ENCODE data around the gene SLC26A8. TPM values are rescaled to one million over a fixed set of nuclear protein-coding genes. Genes with fewer than 3 reads are reported as not detected.

SLC26A8 gene
- total RNA-seq, 1 experiment from 2014 or later: not detected

GRCh38 chr6:36020154-36020553 is 4.3 kb downstream of the SLC26A8 start:
- TF ChIP-seq SIN3A (IDR thresholded peaks at IDR 0.05; ENCODE audit: borderline replicate concordance, insufficient read depth, low read depth, low read length) (no peak), POLR2AphosphoS5 (IDR thresholded peaks at IDR 0.05; ENCODE audit: low read depth, low read length) (no peak), REST (IDR thresholded peaks at IDR 0.05; ENCODE audit: insufficient read depth in 1 of 2, low read depth in 2 of 2, low read length in 1 of 2) (no peak), TCF7L2 (IDR thresholded peaks at IDR 0.05; ENCODE audit: low read depth, low read length) (no peak), CTCF (IDR thresholded peaks at IDR 0.05) (no peak)
- ATAC-seq (no peak), DNase-seq (ENCODE audit: low read depth, low spot score) (no peak)
- H3K27me3 ChIP-seq (ENCODE audit: control insufficient read depth, insufficient read depth, low read length): no peaks in the 10 kb centered on the region
- intact Hi-C loops (cut with micrococcal nuclease; ENCODE audit: unreplicated experiment): no loop called here
- H3K27ac ChIP-seq (ENCODE audit: low read length): no peak overlapping the region
- CTCF ChIA-PET: no interaction called here
- in situ Hi-C loops (cut with HindIII; ENCODE audit: low pct_unique_long_range_greater_than_20kb, low sequenced_read_pairs): no loop called here
- no peaks in the 10 kb centered on the region for H3K9me3 ChIP-seq (ENCODE audit: control insufficient read depth, insufficient read depth, low read depth, low read length)
- no TSS peak for BruUV-seq (replicated peaks)
- no peak overlapping the region for H3K4me3 ChIP-seq (ENCODE audit: low read depth in 2 of 2, low read length in 2 of 2)
- POLR2A ChIA-PET: no interaction called here
- H3K36me3 ChIP-seq (ENCODE audit: control insufficient read depth, insufficient read depth, low read length): no peaks in the 10 kb centered on the region
- no peaks in the 10 kb centered on the region for H3K4me1 ChIP-seq (ENCODE audit: control insufficient read depth, insufficient read depth, low read length)

GRCh38 chr6:36019167-36019566 is 5.3 kb downstream of the SLC26A8 start:
- Histone ChIP-seq H3K36me3 (ENCODE audit: control insufficient read depth, insufficient read depth, low read length) (no peaks in the 10 kb centered on the region), H3K27ac (ENCODE audit: low read length) (no peak overlapping the region), H3K27me3 (ENCODE audit: control insufficient read depth, insufficient read depth, low read length) (no peaks in the 10 kb centered on the region), H3K9me3 (ENCODE audit: control insufficient read depth, insufficient read depth, low read depth, low read length) (no peaks in the 10 kb centered on the region), H3K4me3 (ENCODE audit: low read depth in 2 of 2, low read length in 2 of 2) (no peak overlapping the region), H3K4me1 (ENCODE audit: control insufficient read depth, insufficient read depth, low read length) (no peaks in the 10 kb centered on the region)
- POLR2A ChIA-PET: no interaction called here
- no TSS peak for BruUV-seq (replicated peaks)
- ATAC-seq (no peak), DNase-seq (ENCODE audit: low read depth, low spot score) (no peak)
- intact Hi-C loops (cut with micrococcal nuclease; ENCODE audit: unreplicated experiment) (no loop called here), in situ Hi-C loops (cut with HindIII; ENCODE audit: low pct_unique_long_range_greater_than_20kb, low sequenced_read_pairs) (no loop called here)
- TF ChIP-seq TCF7L2 (IDR thresholded peaks at IDR 0.05; ENCODE audit: low read depth, low read length) (no peak), REST (IDR thresholded peaks at IDR 0.05; ENCODE audit: insufficient read depth in 1 of 2, low read depth in 2 of 2, low read length in 1 of 2) (no peak), CTCF (IDR thresholded peaks at IDR 0.05) (no peak), POLR2AphosphoS5 (IDR thresholded peaks at IDR 0.05; ENCODE audit: low read depth, low read length) (no peak), SIN3A (IDR thresholded peaks at IDR 0.05; ENCODE audit: borderline replicate concordance, insufficient read depth, low read depth, low read length) (no peak)
- CTCF ChIA-PET: no interaction called here

Data from Panc1 (cell line).